Hepatocyte (in vitro differentiated cells): ENCODE data around the gene APPL2. TPM values are rescaled to one million over a fixed set of nuclear protein-coding genes. Genes with fewer than 3 reads are reported as not detected.

Experiments
- DNase-seq: peaks from one replicate; pipeline ENCODE4 v3.0.0-alpha.2; 2016; ENCODE audit warnings: low spot score
- H2AFZ ChIP-seq: fragments of 200-600 bp; sonication (generic); 2 replicates; pipeline ENCODE4 v1.6.0; 2016; ENCODE audit warnings: antibody characterized with exemption, mild to moderate bottlenecking
- H3K27ac ChIP-seq: fragments of 200-600 bp; sonication (generic); 2 replicates; pipeline ENCODE4 v1.5.1; 2016; ENCODE audit warnings: mild to moderate bottlenecking
- H3K27me3 ChIP-seq: fragments of 200-600 bp; sonication (generic); 2 replicates; pipeline ENCODE4 v1.6.1; 2016
- H3K36me3 ChIP-seq: fragments of 200-600 bp; sonication (generic); replicated peaks from 2 replicates; pipeline ENCODE4 v1.5.1; 2016; ENCODE audit warnings: low read depth; ENCODE audit not compliant: insufficient read depth
- H3K4me1 ChIP-seq: fragments of 200-600 bp; sonication (generic); 2 replicates; pipeline ENCODE4 v1.5.1; 2016; ENCODE audit warnings: mild to moderate bottlenecking, moderate library complexity; ENCODE audit not compliant: insufficient read depth
- H3K4me2 ChIP-seq: fragments of 200-600 bp; sonication (generic); 2 replicates; pipeline ENCODE4 v1.6.0; 2016
- H3K4me3 ChIP-seq: fragments of 200-600 bp; sonication (generic); 2 replicates; pipeline ENCODE4 v1.5.1; 2016; ENCODE audit warnings: mild to moderate bottlenecking
- H3K79me2 ChIP-seq: fragments of 200-600 bp; sonication (generic); 2 replicates; pipeline ENCODE4 v1.6.0; 2017; ENCODE audit warnings: mild to moderate bottlenecking
- H3K9me2 ChIP-seq: fragments of 200-600 bp; sonication (generic); replicated peaks from 2 replicates; pipeline ENCODE4 v1.6.0; 2017; ENCODE audit warnings: mild to moderate bottlenecking; ENCODE audit not compliant: insufficient read depth
- H3K9me3 ChIP-seq: fragments of 200-600 bp; sonication (generic); 2 replicates; pipeline ENCODE4 v1.5.1; 2016; ENCODE audit warnings: low read depth, mild to moderate bottlenecking
- H4K20me1 ChIP-seq: fragments of 200-600 bp; sonication (generic); 2 replicates; pipeline ENCODE4 v1.6.0; 2016; ENCODE audit warnings: mild to moderate bottlenecking; ENCODE audit not compliant: insufficient read depth, poor library complexity, severe bottlenecking
- EZH2 ChIP-seq: fragments of 200-600 bp; sonication (generic); IDR thresholded peaks from 2 replicates; pipeline ENCODE4 v1.6.1; 2016; ENCODE audit warnings: antibody characterized with exemption, mild to moderate bottlenecking, borderline replicate concordance
- EZH2phosphoT487 ChIP-seq: fragments of 200-600 bp; sonication (generic); IDR thresholded peaks from one replicate; pipeline ENCODE4 v1.6.1; 2018; ENCODE audit warnings: antibody characterized with exemption, mild to moderate bottlenecking, low read depth, moderate library complexity; ENCODE audit not compliant: unreplicated experiment, severe bottlenecking
- WGBS: methylation state at CpG from one replicate; pipeline ENCODE4 v1.1.6; 2016; ENCODE audit warnings: low lambda C conversion rate; ENCODE audit errors: missing lambda C conversion rate; 5-methylcytosine and 5-hydroxymethylcytosine counted together
- polyA plus RNA-seq: library from polyadenylated mRNA; unstranded; fragments of >200 nt; fragmentation: Nextera tagmentation; extraction: Ambion mirVana; gene quantifications from 2 replicates; pipeline ENCODE4 v1.2.1, GENCODE V29; 2016
- total RNA-seq: library from RNA; depleted of rRNA; stranded (reverse); fragments of >200 nt; gene quantifications from 2 replicates; pipeline ENCODE4 v1.2.3, GENCODE V29; 2014
- TF ChIP-seq, protein P1 (sequence below): fragments of 200-600 bp; sonication (generic); IDR thresholded peaks from 2 replicates; pipeline ENCODE4 v1.5.1; 2016; ENCODE audit warnings: antibody characterized with exemption, mild to moderate bottlenecking; ENCODE audit not compliant: poor library complexity

Gene APPL2
- total and polyA plus RNA-seq, 2 experiments from 2014 or later, result 42.2 to 74.1 TPM

DNA sequence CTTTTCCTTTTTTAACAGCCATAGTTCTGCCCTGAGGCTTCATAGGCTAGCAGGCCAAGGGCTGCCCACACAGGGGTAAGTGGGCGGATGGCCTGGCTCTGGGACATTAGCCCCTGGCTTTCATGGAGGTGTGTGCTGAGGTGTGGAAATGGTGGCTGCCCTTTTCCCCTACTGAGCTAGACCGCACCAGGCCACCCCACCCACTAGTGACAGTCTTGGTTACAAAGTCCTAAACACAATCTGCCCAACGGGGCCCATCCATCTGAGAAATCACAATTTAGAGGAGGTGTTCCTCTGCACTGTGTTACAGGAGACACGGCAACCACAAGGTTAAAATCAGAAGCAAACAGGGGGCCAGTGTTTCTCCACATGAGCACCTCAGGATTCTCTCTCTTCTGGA is 35.6 kb downstream of the APPL2 start:
- Histone ChIP-seq H2AFZ (no peak overlapping the region), H3K27me3 (no peaks in the 10 kb centered on the region), H3K9me3 (no peaks in the 10 kb centered on the region), H3K4me1 (no peaks in the 10 kb centered on the region), H3K27ac (no peak overlapping the region), H3K9me2 (no peaks in the 10 kb centered on the region), H3K4me3 (no peak overlapping the region), H3K79me2 (no peaks in the 10 kb centered on the region), H3K36me3 (no peaks in the 10 kb centered on the region), H4K20me1 (no peaks in the 10 kb centered on the region), H3K4me2 (no peak overlapping the region)
- no peak for DNase-seq
- WGBS, result 97% methylated on average over 4 of the region's 4 CpGs
- TF ChIP-seq EZH2phosphoT487 (no peak), EZH2 (no peak)
- TF ChIP-seq, protein P1, sequence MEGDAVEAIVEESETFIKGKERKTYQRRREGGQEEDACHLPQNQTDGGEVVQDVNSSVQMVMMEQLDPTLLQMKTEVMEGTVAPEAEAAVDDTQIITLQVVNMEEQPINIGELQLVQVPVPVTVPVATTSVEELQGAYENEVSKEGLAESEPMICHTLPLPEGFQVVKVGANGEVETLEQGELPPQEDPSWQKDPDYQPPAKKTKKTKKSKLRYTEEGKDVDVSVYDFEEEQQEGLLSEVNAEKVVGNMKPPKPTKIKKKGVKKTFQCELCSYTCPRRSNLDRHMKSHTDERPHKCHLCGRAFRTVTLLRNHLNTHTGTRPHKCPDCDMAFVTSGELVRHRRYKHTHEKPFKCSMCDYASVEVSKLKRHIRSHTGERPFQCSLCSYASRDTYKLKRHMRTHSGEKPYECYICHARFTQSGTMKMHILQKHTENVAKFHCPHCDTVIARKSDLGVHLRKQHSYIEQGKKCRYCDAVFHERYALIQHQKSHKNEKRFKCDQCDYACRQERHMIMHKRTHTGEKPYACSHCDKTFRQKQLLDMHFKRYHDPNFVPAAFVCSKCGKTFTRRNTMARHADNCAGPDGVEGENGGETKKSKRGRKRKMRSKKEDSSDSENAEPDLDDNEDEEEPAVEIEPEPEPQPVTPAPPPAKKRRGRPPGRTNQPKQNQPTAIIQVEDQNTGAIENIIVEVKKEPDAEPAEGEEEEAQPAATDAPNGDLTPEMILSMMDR, result no peak

DNA sequence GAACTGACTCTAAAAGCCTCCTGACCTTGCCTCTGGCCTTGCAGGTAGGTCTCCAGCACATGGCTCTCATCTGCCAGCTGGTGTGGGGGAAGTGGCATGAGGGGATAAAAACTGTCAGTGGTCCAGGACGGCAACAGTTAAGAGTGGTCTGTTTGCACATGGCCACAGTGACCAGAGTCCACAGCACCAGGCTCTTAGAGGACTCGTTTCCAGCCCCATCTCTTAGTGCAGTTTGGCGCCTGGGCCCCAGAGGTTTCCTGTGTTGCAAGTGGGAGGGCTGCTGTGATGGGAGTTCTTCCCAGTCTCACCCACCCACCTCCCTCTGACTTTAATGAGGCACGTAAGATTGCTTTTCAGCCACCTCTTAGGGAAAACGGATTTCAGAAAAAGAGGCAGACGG is 37.0 kb downstream of the APPL2 start:
- no peaks in the 10 kb centered on the region for H3K36me3 ChIP-seq
- no peak overlapping the region for H3K27ac ChIP-seq
- no peak for DNase-seq

DNA sequence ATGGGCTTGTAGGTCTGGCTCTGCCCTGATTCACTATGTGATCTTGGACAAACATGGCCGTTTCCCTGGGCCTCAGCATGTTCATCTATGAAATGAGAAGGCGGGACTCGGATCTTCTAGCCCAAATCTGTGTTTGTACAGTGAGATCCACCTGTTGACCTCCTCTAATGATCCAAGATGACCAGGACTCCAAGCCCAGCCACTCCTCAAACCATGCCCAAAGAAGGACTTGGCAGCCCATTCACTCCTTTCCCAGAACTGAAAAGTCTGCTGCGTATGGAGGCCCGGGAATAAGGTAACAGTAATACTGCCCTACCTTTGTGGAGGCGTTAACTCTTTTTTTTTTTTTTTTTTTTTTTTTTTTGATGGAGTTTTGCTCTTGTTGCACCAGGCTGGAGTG is 39.9 kb downstream of the APPL2 start:
- Histone ChIP-seq H3K4me1 (no peaks in the 10 kb centered on the region), H2AFZ (no peak overlapping the region), H3K9me3 (no peaks in the 10 kb centered on the region), H3K79me2 (no peaks in the 10 kb centered on the region), H4K20me1 (no peaks in the 10 kb centered on the region), H3K4me2 (no peak overlapping the region), H3K9me2 (no peaks in the 10 kb centered on the region), H3K27ac (no peak overlapping the region), H3K36me3 (no peaks in the 10 kb centered on the region), H3K27me3 (no peaks in the 10 kb centered on the region), H3K4me3 (no peak overlapping the region)
- no peak for DNase-seq
- TF ChIP-seq EZH2phosphoT487, result no peak
- no peak for TF ChIP-seq EZH2
- WGBS, result 97% methylated on average over 6 of the region's 6 CpGs

More for the DNA sequence above, 37.0 kb downstream of the APPL2 start:
- no peaks in the 10 kb centered on the region for H3K4me1 ChIP-seq
- 83% methylated on average over 6 of the region's 6 CpGs for WGBS
- H4K20me1 ChIP-seq, result no peaks in the 10 kb centered on the region
- H3K9me3 ChIP-seq, result no peaks in the 10 kb centered on the region
- no peaks in the 10 kb centered on the region for H3K27me3 ChIP-seq
- no peaks in the 10 kb centered on the region for H3K79me2 ChIP-seq
- no peak overlapping the region for H3K4me2 ChIP-seq
- no peak overlapping the region for H3K4me3 ChIP-seq
- H3K9me2 ChIP-seq, result no peaks in the 10 kb centered on the region
- TF ChIP-seq, protein P1, result no peak
- TF ChIP-seq EZH2phosphoT487 (no peak), EZH2 (no peak)
- H2AFZ ChIP-seq, result no peak overlapping the region

DNA sequence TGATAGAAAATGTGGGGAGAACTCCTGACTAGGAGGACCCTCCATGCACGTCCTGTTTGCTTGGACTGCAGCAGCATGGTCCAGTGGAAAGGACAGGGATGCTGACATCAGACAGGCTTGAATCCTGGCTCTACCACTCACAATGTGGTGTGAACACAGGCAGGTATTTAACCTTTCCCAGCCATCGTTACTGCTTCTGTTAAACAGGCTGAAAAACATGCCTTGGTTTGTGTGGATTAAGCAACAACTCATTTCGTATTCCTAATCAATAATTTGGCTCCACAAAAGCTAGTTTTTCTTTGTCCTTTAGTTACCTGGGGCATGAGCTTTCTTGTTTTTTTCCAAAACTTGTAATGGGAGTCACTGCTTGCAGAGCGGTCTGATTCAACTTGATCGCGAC is 41.0 kb downstream of the APPL2 start:
- Histone ChIP-seq H3K4me2 (no peak overlapping the region), H2AFZ (no peak overlapping the region), H3K27ac (no peak overlapping the region), H3K4me1 (no peaks in the 10 kb centered on the region), H3K36me3 (no peaks in the 10 kb centered on the region), H3K9me3 (no peaks in the 10 kb centered on the region), H3K79me2 (no peaks in the 10 kb centered on the region), H3K27me3 (no peaks in the 10 kb centered on the region), H3K4me3 (no peak overlapping the region), H4K20me1 (no peaks in the 10 kb centered on the region), H3K9me2 (no peaks in the 10 kb centered on the region)
- WGBS, result 78% methylated on average over 6 of the region's 6 CpGs
- DNase-seq, result no peak
- TF ChIP-seq, protein P1, result no peak
- TF ChIP-seq EZH2, result no peak
- TF ChIP-seq EZH2phosphoT487, result no peak
